ENCODE data around the gene KRT222. TPM values are rescaled to one million over a fixed set of nuclear protein-coding genes. Genes with fewer than 3 reads are reported as not detected.

Gene KRT222
- total RNA-seq, 2 experiments from 2014 or later: not detected

DNA sequence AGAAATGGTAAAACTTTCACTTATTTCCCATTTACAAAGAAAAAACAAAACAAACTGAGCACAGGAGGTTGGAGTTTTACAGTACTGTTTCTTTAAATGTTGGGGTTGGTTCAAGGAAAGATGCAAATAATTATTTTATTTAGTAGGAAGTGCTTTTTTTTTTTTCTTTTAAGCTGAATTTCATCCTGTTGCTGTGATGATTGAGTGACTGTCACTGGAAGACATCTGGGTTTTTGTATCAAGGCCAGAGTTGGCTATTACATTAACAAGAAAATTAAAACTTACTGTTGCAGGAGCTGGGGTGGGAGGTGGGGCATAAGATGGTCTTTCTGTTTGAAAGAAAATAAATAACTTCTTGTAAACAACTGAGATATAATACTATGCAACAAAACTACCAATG, 19.7 kb downstream of the KRT222 start:
- Mint-ChIP-seq H3K4me3 (peak overlapping the region; percentile 13), H3K27me3 (no peaks in the 10 kb centered on the region), H3K27ac (peak overlapping the region; percentile 19), H3K36me3 (ENCODE audit: low read depth) (peaks cover 32% of the 10 kb centered on the region), H3K4me1 (ENCODE audit: low read depth) (peaks cover 52% of the 10 kb centered on the region), H3K9me3 (no peaks in the 10 kb centered on the region)
- intact Hi-C loops (cut with micrococcal nuclease): no loop called here
- ATAC-seq (no peak), DNase-seq (no peak)
- POLR2A ChIA-PET: interaction anchor here (0.7 to 2.4 kb wide), 4 partner anchors 8 to 84 kb away, joined by 3 to 11 read pairs (median 4); no protein-coding TSS in a partner anchor
- TF ChIP-seq, protein P1, sequence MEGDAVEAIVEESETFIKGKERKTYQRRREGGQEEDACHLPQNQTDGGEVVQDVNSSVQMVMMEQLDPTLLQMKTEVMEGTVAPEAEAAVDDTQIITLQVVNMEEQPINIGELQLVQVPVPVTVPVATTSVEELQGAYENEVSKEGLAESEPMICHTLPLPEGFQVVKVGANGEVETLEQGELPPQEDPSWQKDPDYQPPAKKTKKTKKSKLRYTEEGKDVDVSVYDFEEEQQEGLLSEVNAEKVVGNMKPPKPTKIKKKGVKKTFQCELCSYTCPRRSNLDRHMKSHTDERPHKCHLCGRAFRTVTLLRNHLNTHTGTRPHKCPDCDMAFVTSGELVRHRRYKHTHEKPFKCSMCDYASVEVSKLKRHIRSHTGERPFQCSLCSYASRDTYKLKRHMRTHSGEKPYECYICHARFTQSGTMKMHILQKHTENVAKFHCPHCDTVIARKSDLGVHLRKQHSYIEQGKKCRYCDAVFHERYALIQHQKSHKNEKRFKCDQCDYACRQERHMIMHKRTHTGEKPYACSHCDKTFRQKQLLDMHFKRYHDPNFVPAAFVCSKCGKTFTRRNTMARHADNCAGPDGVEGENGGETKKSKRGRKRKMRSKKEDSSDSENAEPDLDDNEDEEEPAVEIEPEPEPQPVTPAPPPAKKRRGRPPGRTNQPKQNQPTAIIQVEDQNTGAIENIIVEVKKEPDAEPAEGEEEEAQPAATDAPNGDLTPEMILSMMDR (IDR thresholded peaks at IDR 0.05): no peak
- CTCF ChIA-PET: interaction anchor here (1.0 to 2.4 kb wide), 5 partner anchors 12 to 85 kb away, joined by 3 to 15 read pairs (median 4); no protein-coding TSS in a partner anchor

DNA sequence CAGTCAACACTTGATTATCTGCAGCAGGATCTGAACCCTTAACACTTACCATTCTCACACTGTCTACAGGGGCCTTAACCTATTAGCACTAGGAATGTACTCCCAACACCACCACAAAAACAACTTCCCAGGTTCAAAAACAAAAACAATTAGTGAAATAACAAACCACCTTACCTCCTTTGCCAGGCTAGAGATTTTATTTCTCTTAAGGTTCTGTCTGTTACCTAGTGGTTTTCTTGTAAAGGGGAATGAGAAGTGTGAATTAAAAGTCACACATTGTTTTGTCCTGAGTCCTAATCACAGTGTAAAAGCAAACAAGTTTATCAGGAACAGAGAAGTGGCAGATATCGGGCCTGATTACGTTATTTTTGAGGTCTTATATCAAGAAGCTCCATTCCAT, 27.0 kb downstream of the KRT222 start:
- ATAC-seq: no peak
- H3K27me3 Mint-ChIP-seq: no peaks in the 10 kb centered on the region
- CTCF ChIA-PET: interaction anchor here (1.0 kb wide), 1 partner anchor 13 kb away, joined by 5 read pairs; no protein-coding TSS in a partner anchor
- peaks cover 47% of the 10 kb centered on the region for H3K36me3 Mint-ChIP-seq (ENCODE audit: low read depth)
- H3K4me3 Mint-ChIP-seq: no peak overlapping the region
- TF ChIP-seq, protein P1 (IDR thresholded peaks at IDR 0.05): no peak
- POLR2A ChIA-PET: interaction anchor here (0.8 kb wide), 1 partner anchor 8 kb away, joined by 3 read pairs; no protein-coding TSS in a partner anchor
- H3K27ac Mint-ChIP-seq: peak overlapping the region; percentile 13
- H3K9me3 Mint-ChIP-seq: no peaks in the 10 kb centered on the region
- DNase-seq: no peak
- peaks cover 31% of the 10 kb centered on the region for H3K4me1 Mint-ChIP-seq (ENCODE audit: low read depth)
- intact Hi-C loops (cut with micrococcal nuclease): no loop called here

DNA sequence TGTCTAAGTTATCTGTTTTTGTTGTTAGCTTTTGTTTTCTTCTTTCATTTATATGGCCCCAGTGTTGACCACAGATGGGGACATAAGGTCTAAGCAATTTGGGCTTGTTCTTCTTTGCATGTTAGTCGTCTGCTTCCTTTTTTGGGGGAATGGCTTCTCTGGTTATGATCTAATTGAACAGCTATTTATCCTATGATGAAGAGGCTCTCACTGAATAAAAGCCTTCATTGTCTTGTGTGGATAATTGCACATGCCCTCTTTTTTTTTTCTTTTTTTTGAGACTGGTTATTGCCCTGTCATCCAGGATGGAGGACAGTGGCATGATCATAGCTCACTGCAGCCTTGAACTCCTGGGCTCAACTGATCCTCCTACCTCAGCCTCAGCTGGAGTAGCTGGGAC, 31.1 kb downstream of the KRT222 start:
- Mint-ChIP-seq H3K4me3 (no peak overlapping the region), H3K36me3 (ENCODE audit: low read depth) (peaks cover 50% of the 10 kb centered on the region), H3K9me3 (no peaks in the 10 kb centered on the region), H3K4me1 (ENCODE audit: low read depth) (peaks cover 16% of the 10 kb centered on the region), H3K27me3 (no peaks in the 10 kb centered on the region), H3K27ac (peak overlapping the region; percentile 60)
- ATAC-seq: no peak
- TF ChIP-seq, protein P1 (IDR thresholded peaks at IDR 0.05): no peak
- intact Hi-C loops (cut with micrococcal nuclease): no loop called here
- POLR2A ChIA-PET: interaction anchor here (0.7 to 1.7 kb wide), 4 partner anchors 10 to 71 kb away, joined by 3 to 6 read pairs (median 4); no protein-coding TSS in a partner anchor
- CTCF ChIA-PET: interaction anchor here (0.6 to 2.8 kb wide), 7 partner anchors 9 to 223 kb away, joined by 3 to 13 read pairs (median 4); partner anchors contain the start of gene SMARCE1
- no peak for DNase-seq

DNA sequence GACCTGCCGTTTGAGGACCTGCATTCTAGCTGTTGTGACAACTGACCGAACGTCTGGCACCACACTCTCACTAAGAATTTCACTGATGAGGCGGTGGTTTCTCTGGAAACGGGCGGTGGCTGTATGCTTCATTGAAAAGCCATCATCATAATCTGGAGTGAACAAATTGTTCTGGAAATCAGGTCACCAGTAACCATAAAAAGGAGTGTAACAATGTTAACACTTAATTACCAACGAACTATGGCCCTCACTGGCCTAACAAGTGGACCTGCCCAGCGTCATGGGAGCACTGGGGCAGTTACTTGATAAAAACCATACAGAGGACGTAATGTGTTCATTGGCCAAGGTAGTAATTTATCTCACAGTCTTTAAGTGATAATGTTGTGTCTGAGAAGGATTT, 32.8 kb downstream of the KRT222 start:
- peaks cover 56% of the 10 kb centered on the region for H3K36me3 Mint-ChIP-seq (ENCODE audit: low read depth)
- H3K9me3 Mint-ChIP-seq: no peaks in the 10 kb centered on the region
- H3K4me3 Mint-ChIP-seq: no peak overlapping the region
- ChIA-PET POLR2A (interaction anchor here (1.7 kb wide), 1 partner anchor 69 kb away, joined by 6 read pairs; no protein-coding TSS in a partner anchor), CTCF (interaction anchor here (2.8 kb wide), 1 partner anchor 15 kb away, joined by 13 read pairs; the partner anchor contains the start of gene SMARCE1)
- peak overlapping the region; percentile 1 for H3K27ac Mint-ChIP-seq
- H3K27me3 Mint-ChIP-seq: no peaks in the 10 kb centered on the region
- TF ChIP-seq, protein P1 (IDR thresholded peaks at IDR 0.05): no peak
- H3K4me1 Mint-ChIP-seq (ENCODE audit: low read depth): peaks cover 14% of the 10 kb centered on the region
- DNase-seq: no peak
- intact Hi-C loops (cut with micrococcal nuclease): no loop called here
- no peak for ATAC-seq

DNA sequence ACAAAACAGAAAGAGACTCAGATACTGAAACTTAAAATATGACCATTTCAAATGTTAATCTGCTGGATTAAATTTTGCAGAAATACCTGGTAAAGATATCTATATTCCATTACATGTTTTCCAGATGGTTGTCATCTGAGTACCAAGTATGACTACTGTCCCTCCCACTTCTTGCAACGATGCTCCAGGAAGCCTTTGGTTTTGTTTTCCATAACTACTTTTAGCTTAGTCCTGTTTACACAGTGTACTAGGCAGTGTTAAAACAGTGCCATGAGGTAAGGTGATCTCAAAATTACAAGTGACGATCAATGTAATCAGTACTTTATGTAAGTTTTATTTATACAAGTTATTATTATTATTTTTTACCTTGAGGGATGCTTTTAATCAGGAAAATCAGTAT, 35.1 kb downstream of the KRT222 start:
- H3K36me3 Mint-ChIP-seq (ENCODE audit: low read depth): peaks cover 49% of the 10 kb centered on the region
- DNase-seq (no peak), ATAC-seq (peak; percentile 24)
- H3K27ac Mint-ChIP-seq: peak overlapping the region; percentile 59
- H3K4me3 Mint-ChIP-seq: no peak overlapping the region
- peaks cover 23% of the 10 kb centered on the region for H3K4me1 Mint-ChIP-seq (ENCODE audit: low read depth)
- ChIA-PET CTCF (interaction anchor here (1.3 to 2.5 kb wide), 4 partner anchors 10 to 20 kb away, joined by 3 to 9 read pairs (median 5); partner anchors contain the start of gene SMARCE1), POLR2A (interaction anchor here (0.6 to 30.9 kb wide), 4 partner anchors 8 to 236 kb away, joined by 3 to 787 read pairs (median 4); partner anchors contain the start of gene CCR7)
- TF ChIP-seq, protein P1 (IDR thresholded peaks at IDR 0.05): no peak
- intact Hi-C loops (cut with micrococcal nuclease): loop anchor here (10.0 kb wide), 1 partner anchor 155 kb away; the partner anchor contains the start of gene KRT27
- no peaks in the 10 kb centered on the region for H3K9me3 Mint-ChIP-seq
- no peaks in the 10 kb centered on the region for H3K27me3 Mint-ChIP-seq

Data from activated CD8-positive, alpha-beta T cell treated with anti-CD3 and anti-CD28 coated beads for 36 hours (primary cell).